ENCODE data around the gene ANXA6. TPM values are rescaled to one million over a fixed set of nuclear protein-coding genes. Genes with fewer than 3 reads are reported as not detected.
A peak's percentile ranks its signal among the peaks of the same experiment; 100 is the strongest.

ANXA6 gene
- 631 TPM for total RNA-seq
- long read RNA-seq, transcript ANXA6-201 (26 exons, 2,593 nt): major isoform, 1,487 of 1,868 reads
- long read RNA-seq, partial matches to known transcripts: 150 of 1,868 reads
- long read RNA-seq, other reads (novel, unspliced or antisense): 229 of 1,868 reads

GRCh38 chr5:151157426-151158286 is at the start of gene ANXA6:
Gene ANXA6, minus strand, starts transcription at chr5:151157779. Its CDS starts 9,878 bp downstream, at chr5:151147901.
- peak; percentile 94 for DNase-seq (ENCODE audit: low spot score)

- DNase-seq (ENCODE audit: low spot score): peak; percentile 89
These were observed 47.8 kb upstream of the ANXA6 start for GRCh38 chr5:151205411-151205810.

DNA sequence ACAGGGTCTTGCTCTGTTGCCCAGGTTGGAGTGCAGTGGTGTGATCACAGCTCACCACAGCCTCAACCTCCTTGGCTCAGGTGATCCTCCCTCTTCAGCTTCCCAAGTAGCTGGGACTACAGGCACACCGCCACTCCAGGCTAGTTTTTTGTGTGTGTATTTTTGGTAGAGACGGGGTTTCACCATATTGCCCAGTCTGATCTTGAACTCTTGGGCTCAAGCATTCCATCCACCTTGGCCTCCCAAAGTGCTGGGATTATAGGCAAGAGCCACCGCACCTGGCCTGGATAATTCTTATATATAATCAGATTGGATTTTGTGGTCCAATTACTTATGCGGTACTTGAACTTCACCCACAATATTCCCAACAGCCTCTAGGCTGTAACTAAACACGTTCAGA is 46.5 kb upstream of the ANXA6 start:
- DNase-seq (ENCODE audit: low spot score): peak; percentile 16

DNA sequence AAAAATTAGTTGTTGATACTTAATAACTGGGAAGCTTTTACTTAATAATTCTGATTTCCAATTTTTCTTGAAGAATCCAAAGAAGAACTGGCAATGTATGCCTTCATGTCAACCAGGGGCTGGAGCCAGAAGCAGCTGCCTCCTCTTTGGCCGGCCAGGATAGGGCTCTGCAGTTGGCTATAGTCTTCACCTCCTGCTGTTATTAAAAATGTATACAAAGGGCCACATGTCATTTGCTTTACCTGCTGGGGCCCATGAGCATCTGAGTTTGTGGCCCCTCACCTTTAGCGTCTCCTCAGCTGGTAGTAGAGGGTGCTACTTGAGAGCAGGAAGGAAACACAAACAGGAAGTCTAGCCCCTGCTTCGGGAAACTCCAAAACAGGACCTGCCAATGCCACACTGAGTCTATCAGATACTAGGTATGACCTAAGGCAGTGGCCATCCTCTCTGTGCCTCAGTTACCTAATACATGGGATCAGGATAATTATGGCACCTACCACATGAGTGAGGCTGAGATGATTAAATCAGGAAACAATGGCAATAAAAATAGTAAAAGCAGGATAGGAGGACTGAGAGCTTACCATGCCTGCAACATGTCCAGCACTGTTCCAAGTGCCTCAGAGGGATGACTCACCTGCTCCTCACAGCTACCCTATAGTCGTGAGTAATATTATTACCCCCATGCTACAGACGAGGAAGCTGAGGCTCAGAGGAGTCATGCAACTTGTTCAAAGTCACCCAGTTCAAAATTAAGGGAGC is 45.0 kb upstream of the ANXA6 start:
- DNase-seq (ENCODE audit: low spot score): peak; percentile 65

DNA sequence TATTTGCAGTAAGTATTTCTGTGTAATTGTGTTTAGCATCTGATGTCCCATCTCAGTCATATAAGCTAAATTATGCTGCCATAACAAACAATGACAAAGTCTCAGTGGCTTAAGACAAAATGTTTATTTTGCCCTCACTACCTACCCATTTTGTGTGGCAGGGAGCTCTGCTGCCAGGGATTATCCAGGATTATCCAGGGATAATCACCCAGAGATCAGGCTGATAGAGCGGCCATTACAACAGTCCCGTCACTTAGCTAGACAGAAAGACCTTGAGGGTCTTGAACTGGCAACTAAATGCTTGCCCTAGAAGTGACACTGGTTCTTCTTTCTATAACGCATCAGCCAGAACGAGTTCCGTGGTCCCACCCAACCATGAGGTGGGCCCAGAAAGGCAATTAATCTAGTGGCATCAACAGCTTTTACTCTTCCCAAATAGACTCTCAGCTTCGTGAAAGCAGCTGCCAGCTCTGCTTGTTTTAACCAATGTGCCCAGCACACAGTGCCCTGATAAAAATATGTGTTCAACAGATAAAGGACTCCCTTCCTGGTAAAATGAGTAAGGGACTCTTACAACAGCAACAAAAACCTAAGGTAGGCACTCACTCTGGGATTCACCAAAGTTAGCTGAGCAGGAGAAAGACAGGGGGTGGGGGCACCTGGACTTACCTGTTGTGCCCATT is 43.5 kb upstream of the ANXA6 start:
- DNase-seq (ENCODE audit: low spot score): peak; percentile 24

DNA sequence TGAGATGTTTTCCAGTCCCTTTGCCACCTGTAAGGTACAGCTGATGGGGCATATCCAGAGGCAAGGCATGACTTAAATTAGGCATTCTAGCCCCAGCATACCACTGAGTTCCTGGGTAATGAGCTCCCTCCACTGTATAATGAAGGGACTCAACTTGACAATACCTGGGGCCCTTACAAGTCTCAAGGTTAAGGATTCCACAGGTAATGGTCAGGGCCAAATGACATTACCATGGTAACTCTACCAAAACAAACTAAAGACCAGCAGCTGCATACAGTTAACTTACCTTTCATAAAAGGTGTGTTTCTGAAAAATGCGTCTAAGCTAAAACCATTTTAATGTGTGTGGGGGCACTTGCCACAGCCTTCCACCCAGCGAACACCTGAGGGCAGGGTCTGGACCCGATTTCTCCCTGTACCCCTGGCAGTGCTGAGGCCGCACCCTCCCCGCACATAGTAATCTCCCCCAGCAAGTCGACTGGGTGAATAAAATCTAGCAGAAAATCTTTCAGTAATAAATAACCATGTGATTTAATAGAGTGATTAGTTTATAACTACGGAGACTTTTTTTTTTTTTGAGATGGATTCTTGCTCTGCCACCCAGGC is 42.1 kb upstream of the ANXA6 start:
- DNase-seq (ENCODE audit: low spot score): peak; percentile 20

- peak; percentile 60 for DNase-seq (ENCODE audit: low spot score)
These were observed 41.3 kb upstream of the ANXA6 start for GRCh38 chr5:151198861-151199260.

DNA sequence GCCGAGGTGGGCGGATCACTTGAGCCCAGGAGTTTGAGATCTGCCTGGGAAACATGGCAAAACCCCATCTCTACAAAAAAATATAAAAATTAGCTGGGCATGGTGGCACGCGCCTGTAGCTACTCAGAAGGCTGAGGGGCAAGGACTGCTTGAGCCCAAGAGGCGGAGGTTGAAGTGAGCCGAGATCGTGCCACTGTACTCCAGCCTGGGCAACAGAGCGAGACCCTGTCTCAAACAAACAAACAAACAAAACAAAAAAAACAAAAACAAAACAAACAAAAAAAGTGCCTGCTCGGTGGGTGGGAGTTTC is 39.7 kb upstream of the ANXA6 start:
- peak; percentile 33 for DNase-seq (ENCODE audit: low spot score)

GRCh38 chr5:151196556-151197290 is 39.1 kb upstream of the ANXA6 start:
- DNase-seq (ENCODE audit: low spot score): peak; percentile 9

- DNase-seq (ENCODE audit: low spot score): no peak
These were observed 38.0 kb upstream of the ANXA6 start for GRCh38 chr5:151195622-151196021.

GRCh38 chr5:151192626-151193025 is 35.0 kb upstream of the ANXA6 start:
- no peak for DNase-seq (ENCODE audit: low spot score)

GRCh38 chr5:151191661-151192060 is 34.1 kb upstream of the ANXA6 start:
- DNase-seq (ENCODE audit: low spot score): peak; percentile 3

DNA sequence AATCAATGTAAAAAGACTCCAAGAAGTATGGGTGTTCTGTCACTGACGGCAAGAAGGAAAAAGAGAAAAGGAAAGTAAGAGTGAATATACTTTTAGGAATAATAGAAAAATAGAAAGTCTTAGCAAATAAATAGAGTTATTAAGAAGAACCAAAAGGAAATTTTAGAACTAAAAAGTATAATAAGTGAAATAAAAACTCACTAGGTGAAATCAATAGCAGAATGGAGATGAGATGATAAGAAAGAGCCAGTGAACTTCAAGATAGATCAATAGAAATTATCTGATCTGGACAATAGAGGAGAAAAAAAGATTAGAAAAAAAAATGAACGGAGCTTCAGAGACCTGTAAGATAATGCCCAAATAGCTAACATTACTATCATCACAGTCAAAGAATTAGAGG is 31.6 kb upstream of the ANXA6 start:
- DNase-seq (ENCODE audit: low spot score): no peak

DNA sequence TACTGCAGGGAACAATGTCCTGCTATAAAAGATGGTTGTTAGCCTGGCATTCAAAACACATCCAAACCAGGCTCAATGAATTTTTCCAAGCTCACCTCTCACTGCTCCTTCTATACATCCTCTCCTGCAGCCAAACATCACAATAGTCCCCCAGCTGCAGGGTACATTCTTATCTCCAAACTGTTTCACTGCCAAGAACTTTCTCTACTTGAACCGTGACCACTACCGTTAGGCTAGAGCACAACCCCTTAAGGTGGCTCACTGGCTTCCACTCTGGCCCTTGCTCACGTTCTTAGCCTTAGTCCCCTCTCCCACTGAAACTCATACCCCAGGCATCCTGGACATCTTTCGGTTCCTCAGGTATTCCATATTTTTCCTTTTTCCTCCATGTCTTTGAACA is 29.0 kb upstream of the ANXA6 start:
- no peak for DNase-seq (ENCODE audit: low spot score)

DNA sequence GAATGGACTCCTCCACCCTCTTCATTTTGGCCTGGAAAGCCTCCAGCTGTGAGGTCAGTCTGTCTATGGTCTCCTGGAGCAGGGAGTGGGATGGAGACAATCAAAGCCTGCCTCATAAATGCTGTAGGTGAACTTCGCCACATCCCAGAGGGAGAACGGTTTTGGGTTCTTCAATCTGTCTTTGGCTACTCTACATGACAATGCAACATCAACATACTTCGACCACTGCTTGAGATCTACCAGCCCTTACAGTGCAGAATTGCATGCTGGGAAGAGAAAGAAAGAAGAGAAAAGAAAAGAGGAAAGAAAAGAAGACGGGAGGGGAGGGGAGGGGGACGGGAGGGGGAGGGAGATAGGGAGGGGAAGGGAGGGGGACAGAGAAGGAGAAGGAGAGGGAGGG is 28.5 kb upstream of the ANXA6 start:
- DNase-seq (ENCODE audit: low spot score): no peak

DNA sequence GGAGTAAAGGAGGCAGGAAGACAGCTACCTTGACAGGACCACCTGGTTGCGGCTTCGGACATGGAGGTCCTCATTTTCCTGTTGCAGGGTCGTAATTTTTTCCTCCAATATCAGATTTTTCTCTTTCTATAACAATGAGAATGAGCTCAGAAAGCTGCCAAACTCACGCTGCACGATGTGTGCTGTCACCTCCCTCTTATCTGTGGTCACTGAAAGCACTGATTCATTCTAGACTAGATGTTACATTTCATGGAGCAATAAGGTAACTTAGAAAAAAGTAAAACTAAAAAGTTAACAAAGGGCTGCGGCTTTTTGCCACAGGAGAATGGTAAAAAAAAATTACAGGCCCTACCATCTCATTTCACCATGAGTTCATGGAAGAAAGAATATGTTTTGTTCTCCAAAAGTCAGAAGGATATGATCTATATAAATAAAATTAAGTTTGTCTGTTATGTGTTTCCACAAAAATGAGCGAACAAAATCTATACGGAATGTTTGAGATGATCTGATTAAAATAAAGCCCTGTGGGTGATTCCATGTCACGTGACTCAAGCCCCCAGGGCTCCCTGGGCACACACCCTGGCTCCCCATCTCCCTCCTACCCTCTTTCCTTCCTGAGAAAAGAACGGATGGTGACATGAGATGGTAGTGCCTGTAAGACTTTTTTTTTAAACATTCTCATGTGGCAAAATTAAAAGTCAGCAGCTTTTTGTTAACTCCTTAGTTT is 26.9 kb upstream of the ANXA6 start:
- DNase-seq (ENCODE audit: low spot score): peak; percentile 2

- DNase-seq (ENCODE audit: low spot score): no peak
These were observed 26.1 kb upstream of the ANXA6 start for GRCh38 chr5:151183456-151184245.

DNA sequence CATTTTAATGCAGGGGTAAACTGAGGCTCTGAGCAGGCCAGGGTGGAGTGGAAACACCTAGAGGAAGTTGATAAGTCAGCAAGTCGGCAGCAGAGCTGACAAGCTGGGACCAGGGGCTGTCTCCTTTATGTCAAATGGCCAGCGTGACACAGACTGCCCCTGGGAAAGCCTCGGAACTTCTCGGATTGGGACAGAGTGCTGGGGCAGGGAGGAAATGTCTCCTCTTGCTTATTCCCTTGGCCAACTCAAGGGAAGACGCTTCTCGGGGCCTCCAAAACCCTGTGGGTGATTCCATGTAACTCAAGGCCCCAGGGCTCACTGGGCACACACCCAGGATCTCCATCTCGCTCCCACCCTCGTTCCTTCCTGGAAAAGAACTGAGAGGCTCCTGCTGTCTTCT is 25.4 kb upstream of the ANXA6 start:
- DNase-seq (ENCODE audit: low spot score): no peak

DNA sequence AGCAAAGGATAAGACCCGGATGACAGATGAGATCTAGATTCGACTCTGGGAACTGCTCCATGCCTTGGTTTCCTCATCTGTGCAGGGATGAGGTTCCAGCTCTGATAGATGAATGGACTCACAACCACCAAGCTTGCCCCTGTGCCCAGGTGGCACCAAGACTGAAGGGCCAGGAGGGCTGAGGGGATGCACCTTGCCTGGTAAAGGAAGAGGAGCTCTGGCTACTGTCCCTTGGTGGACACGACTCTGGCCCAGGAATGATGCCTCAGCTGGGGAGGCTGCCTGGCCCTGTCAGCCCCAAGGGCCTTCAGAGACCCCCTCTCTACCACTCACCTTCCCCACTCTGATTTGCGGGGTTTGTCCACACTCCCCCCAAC is 24.9 kb upstream of the ANXA6 start:
- no peak for DNase-seq (ENCODE audit: low spot score)

Measured in mesenteric fat pad (tissue), 1 donor.